ENCODE measurements around the gene MYO18B.

MYO18B gene

DNA sequence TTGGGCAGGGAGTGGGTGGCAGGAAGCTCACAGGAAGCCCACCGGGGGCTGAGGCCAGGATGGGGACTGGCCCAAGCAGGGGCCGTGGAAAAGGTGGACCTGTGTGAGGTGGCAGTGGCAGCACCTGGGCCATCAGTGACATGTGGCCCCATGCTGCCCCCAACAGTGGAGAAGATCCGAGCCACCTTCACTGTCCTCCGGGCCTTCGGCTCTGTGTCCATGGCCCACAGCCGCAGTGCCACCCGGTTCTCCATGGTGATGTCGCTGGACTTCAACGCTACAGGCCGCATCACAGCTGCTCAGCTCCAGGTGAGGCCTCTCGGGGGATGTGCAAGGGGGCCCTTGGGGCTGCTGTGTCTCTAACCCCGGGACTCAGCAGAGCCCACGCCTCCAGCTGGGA, 37.9 kb downstream of the MYO18B start:
- H3K27me3 ChIP-seq (ENCODE audit: control insufficient read depth, insufficient read depth, low read length), result no peaks in the 10 kb centered on the region
- H3K4me1 ChIP-seq (ENCODE audit: control insufficient read depth, insufficient read depth, low read length), result no peaks in the 10 kb centered on the region
- no peak overlapping the region for H3K27ac ChIP-seq (ENCODE audit: low read depth, low read length)
- no peak overlapping the region for H3K4me3 ChIP-seq (ENCODE audit: low read depth, low read length)
- no peak overlapping the region for H3K9ac ChIP-seq (ENCODE audit: low read depth, low read length)
- no peaks in the 10 kb centered on the region for H3K36me3 ChIP-seq (ENCODE audit: control insufficient read depth, insufficient read depth, low read length)
- no peaks in the 10 kb centered on the region for H3K9me3 ChIP-seq (ENCODE audit: control insufficient read depth, insufficient read depth, low read length)

DNA sequence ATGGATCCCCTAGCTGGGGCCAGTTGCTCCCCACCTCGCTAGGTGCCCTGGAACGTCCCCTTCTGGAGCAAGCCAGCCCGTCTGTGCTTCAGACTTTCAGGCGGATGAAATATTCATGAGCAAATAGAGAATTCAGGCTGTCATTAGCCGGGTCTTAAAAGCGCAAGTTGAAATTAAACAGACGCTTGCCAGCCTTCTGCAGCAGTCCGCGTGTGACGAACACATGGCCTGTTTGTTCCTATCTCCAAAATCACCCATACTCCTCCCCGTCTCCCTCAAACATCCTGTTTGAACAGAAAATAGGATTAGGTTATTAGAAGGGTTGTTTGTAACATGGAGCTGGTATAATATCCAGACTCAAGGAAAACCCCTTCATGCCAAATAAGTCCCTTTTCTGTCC, 38.7 kb downstream of the MYO18B start:
- H3K9me3 ChIP-seq (ENCODE audit: control insufficient read depth, insufficient read depth, low read length), result no peaks in the 10 kb centered on the region
- H3K27ac ChIP-seq (ENCODE audit: low read depth, low read length), result no peak overlapping the region
- H3K27me3 ChIP-seq (ENCODE audit: control insufficient read depth, insufficient read depth, low read length), result no peaks in the 10 kb centered on the region
- H3K9ac ChIP-seq (ENCODE audit: low read depth, low read length), result no peak overlapping the region
- H3K36me3 ChIP-seq (ENCODE audit: control insufficient read depth, insufficient read depth, low read length), result no peaks in the 10 kb centered on the region
- no peaks in the 10 kb centered on the region for H3K4me1 ChIP-seq (ENCODE audit: control insufficient read depth, insufficient read depth, low read length)
- H3K4me3 ChIP-seq (ENCODE audit: low read depth, low read length), result no peak overlapping the region

DNA sequence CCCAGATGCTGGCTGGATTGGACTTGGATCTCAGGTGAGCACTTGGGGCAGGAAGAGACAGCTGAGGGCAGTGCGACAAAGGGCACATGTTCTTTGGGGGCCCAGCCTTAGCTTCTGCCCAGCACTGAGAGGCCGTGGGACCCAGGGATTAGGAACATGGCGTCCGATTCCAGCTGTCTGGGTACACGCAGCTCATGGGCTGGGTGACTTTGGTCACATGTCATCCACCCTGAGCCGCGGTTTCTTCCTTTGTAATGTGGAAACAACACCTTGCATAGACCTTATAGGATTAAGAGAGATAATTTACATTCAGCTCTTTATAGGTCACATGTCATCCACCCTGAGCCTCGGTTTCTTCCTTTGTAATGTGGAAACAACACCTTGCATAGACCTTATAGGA, 39.8 kb downstream of the MYO18B start:
- no peak overlapping the region for H3K4me3 ChIP-seq (ENCODE audit: low read depth, low read length)
- no peaks in the 10 kb centered on the region for H3K4me1 ChIP-seq (ENCODE audit: control insufficient read depth, insufficient read depth, low read length)
- H3K36me3 ChIP-seq (ENCODE audit: control insufficient read depth, insufficient read depth, low read length), result no peaks in the 10 kb centered on the region
- H3K27me3 ChIP-seq (ENCODE audit: control insufficient read depth, insufficient read depth, low read length), result no peaks in the 10 kb centered on the region
- H3K27ac ChIP-seq (ENCODE audit: low read depth, low read length), result no peak overlapping the region
- H3K9me3 ChIP-seq (ENCODE audit: control insufficient read depth, insufficient read depth, low read length), result no peaks in the 10 kb centered on the region
- no peak overlapping the region for H3K9ac ChIP-seq (ENCODE audit: low read depth, low read length)

DNA sequence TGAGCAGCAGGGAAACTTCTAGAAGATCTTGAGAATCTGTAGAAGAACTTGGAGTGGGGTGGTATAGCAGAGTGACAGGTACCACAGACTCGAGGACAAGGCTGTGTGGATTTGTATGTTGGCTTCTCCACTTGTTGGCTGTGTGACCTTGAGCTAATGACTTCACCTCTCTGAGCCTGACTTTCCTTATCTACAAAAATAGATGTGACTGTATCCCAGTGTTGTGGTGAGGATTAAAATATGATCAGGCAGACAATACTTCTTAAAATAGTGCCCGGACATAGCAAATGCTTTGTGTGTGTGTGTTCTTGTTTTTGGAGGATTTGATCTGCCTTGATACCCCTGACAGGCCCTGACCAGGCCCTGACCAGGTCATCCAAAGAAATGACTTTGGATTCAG, 40.8 kb downstream of the MYO18B start:
- Histone ChIP-seq H3K27me3 (ENCODE audit: control insufficient read depth, insufficient read depth, low read length) (no peaks in the 10 kb centered on the region), H3K4me3 (ENCODE audit: low read depth, low read length) (no peak overlapping the region), H3K9ac (ENCODE audit: low read depth, low read length) (no peak overlapping the region), H3K9me3 (ENCODE audit: control insufficient read depth, insufficient read depth, low read length) (no peaks in the 10 kb centered on the region), H3K27ac (ENCODE audit: low read depth, low read length) (no peak overlapping the region), H3K4me1 (ENCODE audit: control insufficient read depth, insufficient read depth, low read length) (no peaks in the 10 kb centered on the region; the same call in 1 of the 2 replicates), H3K36me3 (ENCODE audit: control insufficient read depth, insufficient read depth, low read length) (no peaks in the 10 kb centered on the region)

DNA sequence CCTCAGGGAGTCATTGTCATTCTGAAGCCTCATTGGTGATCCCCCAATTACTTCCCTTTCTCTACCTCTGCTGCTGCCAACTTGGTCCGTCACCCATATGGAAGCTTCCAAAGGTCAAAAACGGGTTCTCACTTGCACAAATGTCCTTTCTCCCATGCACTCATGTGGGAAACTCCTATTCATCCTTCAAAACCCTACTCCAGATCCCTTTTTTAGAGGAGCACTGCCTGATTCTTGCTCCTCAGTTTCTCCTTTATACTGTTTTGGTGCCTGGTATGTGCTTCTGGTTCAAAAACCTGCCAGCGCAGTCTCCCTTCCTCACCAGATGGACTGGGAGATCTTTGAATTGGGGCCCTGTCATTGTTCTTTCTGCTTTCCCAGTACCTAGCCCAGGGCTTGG, 41.9 kb downstream of the MYO18B start:
- H3K9me3 ChIP-seq (ENCODE audit: control insufficient read depth, insufficient read depth, low read length), result no peaks in the 10 kb centered on the region
- H3K36me3 ChIP-seq (ENCODE audit: control insufficient read depth, insufficient read depth, low read length), result no peaks in the 10 kb centered on the region
- no peak overlapping the region for H3K27ac ChIP-seq (ENCODE audit: low read depth, low read length)
- H3K27me3 ChIP-seq (ENCODE audit: control insufficient read depth, insufficient read depth, low read length), result no peaks in the 10 kb centered on the region
- H3K9ac ChIP-seq (ENCODE audit: low read depth, low read length), result no peak overlapping the region
- no peaks in the 10 kb centered on the region; the same call in 1 of the 2 replicates for H3K4me1 ChIP-seq (ENCODE audit: control insufficient read depth, insufficient read depth, low read length)
- no peak overlapping the region for H3K4me3 ChIP-seq (ENCODE audit: low read depth, low read length)

DNA sequence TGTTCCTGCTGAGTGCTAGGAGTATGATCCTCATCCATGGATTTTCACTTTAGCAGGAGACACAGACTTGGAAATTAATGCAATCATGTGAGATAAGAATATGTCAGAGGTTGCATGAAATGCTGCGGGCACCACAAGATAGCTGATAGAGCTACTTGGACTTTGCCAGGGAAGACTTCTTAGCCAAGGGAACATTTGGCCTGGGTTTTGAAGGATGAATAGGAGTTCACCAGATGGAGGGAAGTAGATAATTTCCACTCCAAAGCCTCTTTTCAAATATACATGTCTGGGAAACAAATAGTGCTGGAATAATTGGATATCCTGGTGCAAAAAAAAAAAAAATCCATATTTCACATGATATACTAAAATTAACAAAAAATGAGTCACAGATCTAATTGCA, 44.2 kb downstream of the MYO18B start:
- H3K4me3 ChIP-seq (ENCODE audit: low read depth, low read length), result no peak overlapping the region
- no peaks in the 10 kb centered on the region for H3K36me3 ChIP-seq (ENCODE audit: control insufficient read depth, insufficient read depth, low read length)
- no peak overlapping the region for H3K9ac ChIP-seq (ENCODE audit: low read depth, low read length)
- H3K9me3 ChIP-seq (ENCODE audit: control insufficient read depth, insufficient read depth, low read length), result no peaks in the 10 kb centered on the region
- no peaks in the 10 kb centered on the region for H3K27me3 ChIP-seq (ENCODE audit: control insufficient read depth, insufficient read depth, low read length)
- no peaks in the 10 kb centered on the region; the same call in 1 of the 2 replicates for H3K4me1 ChIP-seq (ENCODE audit: control insufficient read depth, insufficient read depth, low read length)
- no peak overlapping the region for H3K27ac ChIP-seq (ENCODE audit: low read depth, low read length)

DNA sequence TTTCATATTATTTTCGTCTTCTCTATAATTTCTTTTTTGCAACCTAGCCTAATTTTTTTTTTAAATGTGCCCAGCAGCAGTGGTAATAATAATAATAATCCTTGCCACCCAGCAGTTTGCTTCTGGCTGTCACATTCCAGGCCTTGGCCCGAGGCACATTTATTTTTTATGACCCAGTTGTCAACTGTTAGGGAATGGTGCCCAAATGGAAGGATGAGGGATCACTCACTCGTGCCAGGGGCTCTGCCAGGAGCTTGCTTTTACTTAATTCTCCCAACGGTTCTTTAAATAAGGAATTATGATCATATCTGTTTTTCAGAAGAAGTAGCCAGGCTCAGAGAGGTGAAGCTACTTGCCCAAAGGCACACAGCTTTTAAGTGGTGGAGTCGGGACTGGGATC, 49.6 kb downstream of the MYO18B start:
- no peaks in the 10 kb centered on the region for H3K36me3 ChIP-seq (ENCODE audit: control insufficient read depth, insufficient read depth, low read length)
- no peak overlapping the region for H3K9ac ChIP-seq (ENCODE audit: low read depth, low read length)
- H3K4me3 ChIP-seq (ENCODE audit: low read depth, low read length), result no peak overlapping the region
- no peaks in the 10 kb centered on the region; the same call in 1 of the 2 replicates for H3K4me1 ChIP-seq (ENCODE audit: control insufficient read depth, insufficient read depth, low read length)
- H3K27me3 ChIP-seq (ENCODE audit: control insufficient read depth, insufficient read depth, low read length), result no peaks in the 10 kb centered on the region
- no peak overlapping the region for H3K27ac ChIP-seq (ENCODE audit: low read depth, low read length)
- no peaks in the 10 kb centered on the region for H3K9me3 ChIP-seq (ENCODE audit: control insufficient read depth, insufficient read depth, low read length)

DNA sequence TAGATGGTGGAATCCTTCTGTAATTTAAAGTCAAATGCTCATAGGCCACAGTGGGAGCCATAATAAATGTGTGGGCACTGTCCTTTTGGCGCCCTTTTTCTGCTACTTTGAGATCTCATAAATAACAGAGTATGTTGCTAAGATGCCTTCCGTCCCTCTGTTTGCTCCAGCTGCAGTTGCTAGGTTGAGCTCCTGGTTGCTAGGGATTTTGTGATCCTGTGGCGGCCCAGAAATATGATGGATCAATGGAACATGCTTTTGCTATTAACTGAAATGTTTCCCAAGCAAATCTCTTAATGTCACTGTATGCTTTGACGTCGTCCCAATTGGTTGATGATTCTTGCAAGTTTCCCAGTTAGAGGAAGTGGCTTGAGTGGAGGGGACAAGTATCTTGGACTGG, 53.5 kb downstream of the MYO18B start:
- Histone ChIP-seq H3K4me3 (ENCODE audit: low read depth, low read length) (no peak overlapping the region), H3K9me3 (ENCODE audit: control insufficient read depth, insufficient read depth, low read length) (no peaks in the 10 kb centered on the region), H3K36me3 (ENCODE audit: control insufficient read depth, insufficient read depth, low read length) (no peaks in the 10 kb centered on the region), H3K27ac (ENCODE audit: low read depth, low read length) (no peak overlapping the region), H3K9ac (ENCODE audit: low read depth, low read length) (no peak overlapping the region), H3K27me3 (ENCODE audit: control insufficient read depth, insufficient read depth, low read length) (no peaks in the 10 kb centered on the region), H3K4me1 (ENCODE audit: control insufficient read depth, insufficient read depth, low read length) (no peaks in the 10 kb centered on the region)

DNA sequence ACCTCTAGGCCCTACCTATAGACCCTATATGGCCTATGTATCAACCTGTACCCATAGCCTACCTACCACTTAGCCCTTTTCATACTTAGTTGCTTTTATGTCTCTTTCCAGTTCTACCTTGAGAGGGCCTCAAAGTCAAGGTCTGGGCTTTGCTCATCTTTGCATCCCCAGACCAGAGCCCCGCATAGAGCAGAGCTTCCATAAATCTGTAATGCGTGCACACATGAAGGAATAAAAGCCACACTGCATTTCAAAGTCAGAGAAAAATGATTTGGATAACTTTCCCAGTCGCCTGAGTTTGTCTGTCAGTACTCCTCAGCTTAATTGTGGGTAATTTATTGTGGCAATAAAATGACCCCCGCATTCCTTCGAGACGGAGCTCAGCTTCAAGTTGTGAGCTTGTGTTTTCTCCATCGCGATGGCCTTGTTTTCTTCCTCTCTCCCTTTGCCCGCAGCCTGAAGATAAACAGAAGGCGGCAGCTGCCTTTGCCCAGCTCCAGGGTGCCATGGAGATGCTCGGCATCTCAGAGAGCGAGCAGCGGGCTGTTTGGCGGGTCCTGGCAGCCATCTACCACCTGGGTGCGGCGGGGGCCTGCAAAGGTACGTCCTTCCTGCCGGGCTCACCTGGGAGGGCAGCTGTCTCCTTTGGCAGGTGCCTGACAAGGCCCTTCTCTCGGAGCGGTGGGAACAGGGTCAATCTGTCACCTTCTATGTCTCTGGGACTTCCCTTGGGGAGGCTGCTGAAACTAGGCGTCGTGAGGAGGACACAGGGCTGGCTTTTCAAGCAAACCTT, 55.7 kb downstream of the MYO18B start:
- no peaks in the 10 kb centered on the region for H3K27me3 ChIP-seq (ENCODE audit: control insufficient read depth, insufficient read depth, low read length)
- H3K9ac ChIP-seq (ENCODE audit: low read depth, low read length), result no peak overlapping the region
- H3K9me3 ChIP-seq (ENCODE audit: control insufficient read depth, insufficient read depth, low read length), result no peaks in the 10 kb centered on the region
- H3K36me3 ChIP-seq (ENCODE audit: control insufficient read depth, insufficient read depth, low read length), result no peaks in the 10 kb centered on the region
- no peak overlapping the region for H3K27ac ChIP-seq (ENCODE audit: low read depth, low read length)
- H3K4me3 ChIP-seq (ENCODE audit: low read depth, low read length), result no peak overlapping the region
- no peaks in the 10 kb centered on the region for H3K4me1 ChIP-seq (ENCODE audit: control insufficient read depth, insufficient read depth, low read length)

DNA sequence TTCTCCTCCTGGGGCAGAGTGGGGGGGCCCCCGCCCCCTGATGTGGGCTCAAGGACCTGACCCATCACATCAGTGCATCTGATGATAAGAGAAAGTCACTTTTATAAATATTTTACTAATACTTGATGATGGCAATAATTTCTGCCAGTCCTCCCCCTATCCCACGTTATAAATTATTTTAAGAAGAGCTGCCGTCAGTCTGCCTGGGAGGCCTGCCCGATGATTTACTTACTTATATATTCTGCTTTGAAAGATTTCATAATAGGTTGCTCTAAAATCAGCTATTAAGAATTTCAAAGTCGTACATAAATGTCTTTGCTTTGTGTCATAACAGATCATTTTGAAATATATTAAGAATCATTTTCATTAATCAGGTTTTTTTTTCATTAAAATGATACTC, 58.8 kb downstream of the MYO18B start:
- no peaks in the 10 kb centered on the region for H3K9me3 ChIP-seq (ENCODE audit: control insufficient read depth, insufficient read depth, low read length)
- H3K9ac ChIP-seq (ENCODE audit: low read depth, low read length), result no peak overlapping the region
- H3K4me1 ChIP-seq (ENCODE audit: control insufficient read depth, insufficient read depth, low read length), result no peaks in the 10 kb centered on the region
- H3K36me3 ChIP-seq (ENCODE audit: control insufficient read depth, insufficient read depth, low read length), result no peaks in the 10 kb centered on the region
- no peaks in the 10 kb centered on the region for H3K27me3 ChIP-seq (ENCODE audit: control insufficient read depth, insufficient read depth, low read length)
- H3K4me3 ChIP-seq (ENCODE audit: low read depth, low read length), result no peak overlapping the region
- H3K27ac ChIP-seq (ENCODE audit: low read depth, low read length), result no peak overlapping the region

DNA sequence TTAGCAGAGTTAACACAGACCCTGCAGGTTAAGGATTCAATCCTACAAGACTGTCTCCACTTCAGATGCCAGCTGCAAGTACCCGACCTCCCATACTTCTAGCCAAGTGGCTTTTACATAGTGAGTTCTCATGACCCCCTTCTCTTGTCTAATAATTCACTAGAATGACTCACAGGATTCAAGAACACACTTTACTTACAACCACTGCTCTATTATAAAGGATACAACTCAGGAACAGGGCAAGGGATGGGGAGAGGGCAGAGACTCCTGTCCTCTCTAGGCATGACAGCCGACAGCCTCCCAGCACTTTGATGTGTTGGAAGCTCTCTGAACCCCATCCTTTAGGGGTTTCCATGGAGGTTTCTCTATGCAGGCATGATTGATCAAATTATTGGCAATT, 60.0 kb downstream of the MYO18B start:
- Histone ChIP-seq H3K27ac (ENCODE audit: low read depth, low read length) (no peak overlapping the region), H3K4me1 (ENCODE audit: control insufficient read depth, insufficient read depth, low read length) (no peaks in the 10 kb centered on the region), H3K27me3 (ENCODE audit: control insufficient read depth, insufficient read depth, low read length) (no peaks in the 10 kb centered on the region), H3K4me3 (ENCODE audit: low read depth, low read length) (no peak overlapping the region), H3K9ac (ENCODE audit: low read depth, low read length) (no peak overlapping the region), H3K9me3 (ENCODE audit: control insufficient read depth, insufficient read depth, low read length) (no peaks in the 10 kb centered on the region), H3K36me3 (ENCODE audit: control insufficient read depth, insufficient read depth, low read length) (no peaks in the 10 kb centered on the region)

All from HUES48 (cell line).